Measurements from ENCODE around the gene ASCL4.
"Not testable (repeated sequence)": the region's sequence is repeated elsewhere in the genome, so short reads cannot be mapped to it uniquely, and the experiment has no call there.

Gene ASCL4, protein sequence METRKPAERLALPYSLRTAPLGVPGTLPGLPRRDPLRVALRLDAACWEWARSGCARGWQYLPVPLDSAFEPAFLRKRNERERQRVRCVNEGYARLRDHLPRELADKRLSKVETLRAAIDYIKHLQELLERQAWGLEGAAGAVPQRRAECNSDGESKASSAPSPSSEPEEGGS

DNA sequence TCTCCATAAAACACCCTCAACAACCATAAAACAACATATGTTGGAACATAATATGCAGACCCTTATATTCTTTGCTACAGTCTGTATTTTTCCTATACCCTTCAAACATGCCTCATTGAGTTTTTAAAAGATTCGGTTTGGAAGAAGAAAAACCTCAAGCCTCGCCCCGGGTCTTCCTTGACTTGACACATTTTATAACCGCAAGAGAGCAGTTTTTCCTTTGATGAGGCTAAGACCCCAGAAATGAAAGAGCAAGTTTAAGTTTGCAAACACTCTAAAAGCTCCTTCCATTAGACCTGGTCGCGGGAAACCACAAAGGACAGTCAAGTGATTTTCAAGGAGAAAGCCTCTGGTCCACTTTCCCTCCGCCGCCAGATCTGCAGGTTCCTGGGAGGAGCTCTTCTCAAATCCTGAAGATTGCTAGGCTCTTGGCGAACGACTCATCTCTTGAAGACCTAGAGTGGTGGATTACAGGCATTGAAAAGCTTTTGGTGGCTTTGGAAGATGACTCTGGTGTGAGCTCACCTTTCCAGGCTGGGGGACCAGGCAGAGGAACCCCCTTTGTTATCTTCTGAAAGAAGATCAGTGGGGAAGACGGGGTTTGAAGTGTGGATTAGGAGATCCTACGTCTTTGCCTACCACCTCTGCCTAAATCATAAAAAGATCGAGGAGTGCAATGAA is at the start of gene ASCL4:
Gene ASCL4 (plus strand): TSS at position 356 of the 681 bp plus-strand sequence. CDS start 515 bp downstream, outside the sequence.
- DNase-seq, result no peak

GRCh38 chr12:107727327-107727726 is 47.2 kb upstream of the ASCL4 start:
- DNase-seq, result not testable (repeated sequence)

- DNase-seq, result not testable (repeated sequence)
These were observed 46.8 kb upstream of the ASCL4 start for GRCh38 chr12:107727742-107728141.

DNA sequence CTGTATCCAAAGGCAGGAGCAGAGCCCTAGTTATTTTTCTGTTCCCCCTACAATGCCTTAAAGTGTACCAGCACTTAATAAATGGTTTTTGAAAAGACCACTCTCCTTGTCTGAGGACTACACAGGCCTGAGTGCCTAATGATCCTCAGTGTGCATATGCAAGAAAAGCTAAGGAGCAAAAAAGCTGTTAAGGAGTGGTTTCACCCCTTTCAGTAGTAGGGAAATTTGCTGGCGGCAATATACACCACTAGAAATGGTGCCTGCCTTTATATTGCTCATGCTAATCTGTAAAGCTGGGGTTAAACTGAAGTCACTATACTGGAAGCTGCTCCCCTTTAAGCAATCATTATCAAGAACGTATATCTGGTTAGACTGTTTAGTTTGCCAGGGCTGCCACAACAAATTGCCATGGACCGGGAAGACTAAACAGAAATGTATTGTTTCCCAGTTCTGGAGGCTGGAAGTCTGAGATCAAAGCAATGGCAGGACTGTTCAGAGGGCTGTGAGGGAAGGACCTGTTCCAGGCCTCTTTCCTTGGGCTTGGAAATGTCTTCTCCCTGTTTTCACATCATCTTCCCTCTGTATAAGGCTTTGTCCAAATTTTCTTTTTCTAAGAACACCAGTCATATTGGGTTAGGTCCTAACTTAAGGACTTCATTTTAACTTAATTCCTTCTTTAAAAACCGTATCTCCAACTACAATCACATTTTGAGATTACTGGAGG is 43.7 kb upstream of the ASCL4 start:
- DNase-seq, result no peak

DNA sequence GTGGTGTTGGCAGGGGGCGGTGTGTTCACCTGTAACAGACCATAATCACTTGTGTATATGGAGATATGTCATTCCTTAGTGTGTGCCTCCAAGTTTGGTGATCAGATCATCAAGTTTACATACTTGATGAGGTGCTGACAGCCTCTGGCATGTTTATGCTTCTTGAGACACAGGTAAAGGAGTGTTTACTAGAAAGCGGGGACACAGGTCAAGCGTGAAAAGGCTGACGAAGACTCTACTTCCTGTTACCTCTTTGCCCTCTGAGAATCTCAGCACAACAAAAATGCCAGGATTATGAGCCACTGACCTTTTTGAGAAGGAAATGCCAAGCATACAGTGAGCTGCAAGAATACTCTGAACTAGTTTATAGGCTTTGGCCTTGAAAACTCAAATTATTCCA is 43.1 kb upstream of the ASCL4 start:
- no peak for DNase-seq

- DNase-seq, result no peak
These were observed 42.1 kb upstream of the ASCL4 start for GRCh38 chr12:107732365-107732764.

DNA sequence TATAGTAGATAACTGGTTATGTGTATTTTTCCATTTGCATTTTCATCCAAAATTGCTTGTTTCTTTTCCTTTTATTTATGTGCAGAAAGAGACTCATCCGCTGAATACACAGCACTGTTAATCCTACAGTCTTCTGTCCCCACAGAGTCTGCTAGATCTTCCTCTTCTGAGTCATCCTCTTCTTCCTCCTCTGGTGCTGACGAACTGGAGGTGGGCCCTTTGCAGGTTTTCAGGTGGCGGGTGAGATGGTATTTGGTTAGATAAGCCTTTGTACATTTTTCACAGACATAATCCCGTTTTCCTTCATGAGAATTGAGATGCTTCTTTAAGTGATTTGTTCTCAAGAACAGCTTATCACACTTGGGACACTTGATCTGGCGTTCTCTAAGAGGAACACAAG is 40.4 kb upstream of the ASCL4 start:
- no peak for DNase-seq

DNA sequence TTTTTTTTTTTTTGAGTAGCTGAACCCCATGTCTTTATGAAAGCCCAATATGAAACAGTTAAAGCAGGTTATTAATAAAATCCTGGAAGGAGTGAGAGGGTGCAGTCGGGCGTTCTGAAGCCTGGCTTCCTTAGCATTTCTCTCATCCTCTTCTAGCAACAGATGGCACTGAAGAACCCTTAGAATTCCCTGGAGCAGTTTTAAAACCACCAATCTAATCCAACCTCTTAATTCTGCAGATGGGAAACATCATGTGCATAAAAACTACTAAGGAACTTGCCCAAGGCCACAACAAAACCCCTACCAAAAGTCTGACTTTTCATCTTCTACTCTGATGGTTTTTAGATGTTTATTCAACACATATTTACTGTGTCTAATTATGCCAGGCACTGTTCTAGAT is 38.7 kb upstream of the ASCL4 start:
- no peak for DNase-seq

DNA sequence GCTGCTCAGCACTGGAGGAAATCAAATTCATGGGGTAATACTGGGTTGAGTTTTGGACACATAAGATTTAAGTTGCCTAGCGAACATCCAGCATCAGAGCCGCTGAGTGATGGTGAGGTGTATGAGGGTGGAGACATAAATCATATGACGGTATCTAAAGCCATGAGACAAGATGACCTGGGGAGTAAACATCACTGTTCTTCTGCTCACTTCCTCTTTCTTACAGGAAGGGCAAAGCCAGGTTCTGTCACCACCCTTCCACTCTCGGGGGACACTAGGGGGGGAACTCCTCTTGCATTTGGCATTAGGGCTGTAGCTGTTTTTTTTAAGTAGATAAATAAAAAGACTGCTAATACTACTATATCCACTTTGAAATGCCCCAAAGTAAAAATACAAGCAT is 37.6 kb upstream of the ASCL4 start:
- DNase-seq, result no peak

DNA sequence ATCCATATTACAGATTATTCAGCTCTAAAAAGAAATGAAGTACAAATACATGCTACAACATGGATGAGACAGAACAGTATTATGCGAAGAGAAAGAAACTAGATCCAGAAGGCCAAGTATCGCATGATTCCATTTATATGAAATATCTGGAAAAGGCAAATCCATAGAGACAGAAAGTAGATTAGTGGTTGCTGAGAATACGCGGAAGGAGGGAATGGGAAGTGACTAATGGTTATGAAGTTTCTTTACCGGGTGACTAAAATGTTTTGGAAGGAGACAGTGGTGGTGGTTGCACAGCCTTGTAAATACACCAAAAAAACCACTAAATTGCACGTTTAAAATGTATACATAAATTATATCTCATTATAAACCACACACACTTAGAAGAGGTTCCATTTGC is 26.0 kb upstream of the ASCL4 start:
- DNase-seq, result no peak

DNA sequence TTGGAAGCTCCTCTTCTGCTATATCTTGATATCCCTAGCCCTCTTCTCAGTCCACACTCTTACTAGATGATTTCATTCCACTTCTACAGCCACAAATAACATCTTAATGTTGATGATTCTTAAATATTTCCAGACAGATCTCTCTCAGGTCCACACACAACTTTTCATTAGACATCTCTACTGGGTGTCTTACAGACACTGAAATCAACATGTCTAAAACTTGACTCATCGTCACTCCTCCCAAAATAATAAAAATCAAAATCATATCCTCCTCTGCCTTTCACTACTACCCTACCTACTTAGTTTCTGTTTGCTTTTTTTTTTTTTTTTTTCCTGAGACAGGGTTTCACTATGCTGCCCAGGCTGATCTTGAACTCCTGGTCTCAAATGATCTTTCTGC is 25.4 kb upstream of the ASCL4 start:
- DNase-seq, result no peak

GRCh38 chr12:107759410-107759809 is 15.1 kb upstream of the ASCL4 start:
- no peak for DNase-seq

- peak; percentile 34 for DNase-seq
These were observed 14.2 kb upstream of the ASCL4 start for GRCh38 chr12:107760207-107760808.

GRCh38 chr12:107760809-107761501 is 13.5 kb upstream of the ASCL4 start, which contains the start of gene PRDM4:
Gene PRDM4, minus strand, starts transcription at chr12:107761137. Its CDS starts 622 bp downstream, at chr12:107760515.
- DNase-seq, result peak; percentile 93

DNA sequence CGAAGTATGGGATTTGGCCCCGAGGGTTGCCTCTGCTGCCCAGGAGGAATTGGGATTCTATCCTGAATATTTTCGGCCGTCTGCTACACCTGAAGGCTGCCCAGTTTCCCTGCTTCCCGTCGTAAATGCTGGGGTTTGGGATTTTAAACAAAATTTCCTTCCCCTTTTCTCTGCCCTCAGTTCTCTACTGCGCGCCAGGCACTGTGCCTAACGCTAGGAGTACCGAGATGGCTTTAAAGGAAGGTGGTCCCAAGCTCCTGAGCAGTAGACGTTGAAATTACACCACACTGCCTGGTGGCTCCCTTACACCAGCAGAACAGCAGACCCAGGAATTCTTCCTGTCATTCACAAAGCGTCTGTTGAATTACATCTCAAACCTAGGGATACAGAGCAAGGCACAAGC is 13.0 kb upstream of the ASCL4 start:
- DNase-seq, result no peak

GRCh38 chr12:107762874-107763273 is 11.6 kb upstream of the ASCL4 start:
- no peak for DNase-seq

GRCh38 chr12:107764626-107765025 is 9.9 kb upstream of the ASCL4 start:
- DNase-seq, result no peak

GRCh38 chr12:107765316-107765715 is 9.2 kb upstream of the ASCL4 start:
- DNase-seq, result no peak

DNA sequence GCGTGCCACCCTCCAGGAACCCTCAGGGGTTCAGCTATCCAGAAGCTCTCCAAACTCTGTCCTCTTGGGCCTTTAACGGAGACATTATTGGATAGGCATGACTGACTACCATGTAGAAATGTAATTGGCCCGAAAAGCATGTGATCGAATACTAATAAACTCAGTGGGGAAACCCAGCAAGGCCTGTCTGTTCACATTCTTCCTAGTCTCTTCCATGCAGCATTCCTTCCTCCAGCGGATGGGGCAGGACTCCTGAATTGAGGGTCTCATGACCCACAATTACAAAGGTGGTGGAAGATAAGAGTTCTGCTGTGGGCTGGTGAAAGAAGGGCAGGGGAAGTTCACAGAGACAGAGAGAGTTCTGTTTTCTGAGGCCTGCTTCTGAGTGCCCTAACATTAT is 7.0 kb upstream of the ASCL4 start:
- DNase-seq, result no peak

GRCh38 chr12:107775093-107775721 is 703 bp downstream of the ASCL4 start:
- DNase-seq, result peak; percentile 44

DNA sequence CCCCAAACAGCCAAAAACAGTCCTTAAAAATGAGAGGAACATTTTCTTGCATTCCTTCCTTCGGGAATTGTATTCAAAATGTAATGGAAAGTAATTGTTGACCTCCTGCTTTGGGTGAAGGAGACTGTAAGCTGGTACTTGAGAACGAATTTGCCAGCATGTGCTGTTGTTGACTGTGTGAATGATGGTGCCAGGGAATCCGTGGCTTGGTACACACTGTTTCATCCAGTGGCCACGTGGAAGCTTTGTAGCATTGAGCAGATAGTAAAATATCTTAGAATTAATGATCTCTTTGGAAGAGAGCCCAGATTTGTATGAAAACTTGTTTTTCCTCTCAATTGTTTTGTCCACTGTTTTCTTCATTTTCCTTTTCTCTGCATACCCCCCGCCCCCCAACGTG is 1.7 kb downstream of the ASCL4 start:
- no peak for DNase-seq

DNA sequence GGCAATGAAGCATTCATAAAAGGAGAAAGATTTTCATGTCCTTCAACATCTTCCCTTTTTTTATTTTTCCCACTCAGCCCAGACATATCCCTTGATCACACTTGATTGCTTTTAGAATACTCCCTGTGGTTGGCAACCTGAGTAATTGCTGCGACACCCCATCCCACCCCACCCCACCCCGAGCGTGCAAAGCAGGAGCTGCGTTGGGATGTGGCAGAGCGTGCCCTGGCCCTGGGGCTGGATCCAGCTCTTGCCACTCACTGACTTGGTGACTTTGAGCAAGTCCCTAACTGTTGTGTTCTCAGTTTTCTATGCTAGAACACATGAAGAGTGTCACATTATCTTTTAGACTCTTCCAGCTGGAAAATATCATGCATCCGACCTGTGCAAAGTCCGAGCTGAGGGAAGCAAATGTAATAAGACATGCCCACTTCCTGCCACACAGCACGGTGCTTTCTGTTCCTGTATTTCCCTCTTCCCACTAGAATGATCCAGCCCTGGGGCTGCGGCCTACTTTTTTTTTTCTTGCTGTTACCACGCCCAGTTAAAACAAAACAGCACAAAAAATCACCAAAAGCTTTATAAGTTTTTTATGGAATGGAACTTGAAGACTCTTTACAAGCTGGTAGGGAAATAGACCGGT is 4.0 kb downstream of the ASCL4 start:
- DNase-seq, result no peak

Data from NCI-H2171 (cell line).